ENCODE results near the gene DPP6.

The DPP6 gene

GRCh38 chr7:154871928-154872750, 819.9 kb downstream of the DPP6 start:
- peaks cover 17% of the 10 kb centered on the region for H3K4me1 ChIP-seq (ENCODE audit: control insufficient read depth, insufficient read depth, low read length)
- H3K36me3 ChIP-seq (ENCODE audit: control insufficient read depth, insufficient read depth, low read length) = no peaks in the 10 kb centered on the region
- H3K27ac ChIP-seq (ENCODE audit: insufficient read depth, low read depth, low read length, poor library complexity, severe bottlenecking) = no peak overlapping the region
- H3K9me3 ChIP-seq (ENCODE audit: control insufficient read depth, low read length) = no peaks in the 10 kb centered on the region
- H3K4me3 ChIP-seq (ENCODE audit: insufficient read depth, low read depth, low read length) = no peak overlapping the region
- 92 to 93% methylated on average over 20 of the region's 20 CpGs for WGBS, 2 experiments
- peaks cover 6% of the 10 kb centered on the region for H3K27me3 ChIP-seq (ENCODE audit: control insufficient read depth, insufficient read depth, low read length, poor library complexity, severe bottlenecking)

GRCh38 chr7:154872811-154873499, 820.8 kb downstream of the DPP6 start:
- Histone ChIP-seq H3K9me3 (ENCODE audit: control insufficient read depth, low read length) (no peaks in the 10 kb centered on the region), H3K27ac (ENCODE audit: insufficient read depth, low read depth, low read length, poor library complexity, severe bottlenecking) (no peak overlapping the region), H3K27me3 (ENCODE audit: control insufficient read depth, insufficient read depth, low read length, poor library complexity, severe bottlenecking) (peaks cover 6% of the 10 kb centered on the region), H3K36me3 (ENCODE audit: control insufficient read depth, insufficient read depth, low read length) (no peaks in the 10 kb centered on the region), H3K4me3 (ENCODE audit: insufficient read depth, low read depth, low read length) (no peak overlapping the region), H3K4me1 (ENCODE audit: control insufficient read depth, insufficient read depth, low read length) (peaks cover 17% of the 10 kb centered on the region)
- 94% methylated on average over 18 of the region's 18 CpGs for WGBS, 2 experiments

- no peaks in the 10 kb centered on the region for H3K36me3 ChIP-seq (ENCODE audit: control insufficient read depth, insufficient read depth, low read length)
- H3K27me3 ChIP-seq (ENCODE audit: control insufficient read depth, insufficient read depth, low read length, poor library complexity, severe bottlenecking) = peaks cover under 1% of the 10 kb centered on the region
- WGBS, 2 experiments = 90% methylated on average over 10 of the region's 10 CpGs
- H3K27ac ChIP-seq (ENCODE audit: insufficient read depth, low read depth, low read length, poor library complexity, severe bottlenecking) = no peak overlapping the region
- peaks cover 11% of the 10 kb centered on the region for H3K4me1 ChIP-seq (ENCODE audit: control insufficient read depth, insufficient read depth, low read length)
- H3K9me3 ChIP-seq (ENCODE audit: control insufficient read depth, low read length) = no peaks in the 10 kb centered on the region
- H3K4me3 ChIP-seq (ENCODE audit: insufficient read depth, low read depth, low read length) = no peak overlapping the region
These were observed 821.4 kb downstream of the DPP6 start for GRCh38 chr7:154873500-154874121.

GRCh38 chr7:154874409-154875113, 822.4 kb downstream of the DPP6 start:
- 70 to 73% methylated on average over 10 of the region's 10 CpGs for WGBS, 2 experiments
- H3K27ac ChIP-seq (ENCODE audit: insufficient read depth, low read depth, low read length, poor library complexity, severe bottlenecking) = no peak overlapping the region
- no peaks in the 10 kb centered on the region for H3K9me3 ChIP-seq (ENCODE audit: control insufficient read depth, low read length)
- H3K4me1 ChIP-seq (ENCODE audit: control insufficient read depth, insufficient read depth, low read length) = peaks cover 5% of the 10 kb centered on the region
- H3K36me3 ChIP-seq (ENCODE audit: control insufficient read depth, insufficient read depth, low read length) = no peaks in the 10 kb centered on the region
- H3K4me3 ChIP-seq (ENCODE audit: insufficient read depth, low read depth, low read length) = no peak overlapping the region
- no peaks in the 10 kb centered on the region for H3K27me3 ChIP-seq (ENCODE audit: control insufficient read depth, insufficient read depth, low read length, poor library complexity, severe bottlenecking)

- H3K27me3 ChIP-seq (ENCODE audit: control insufficient read depth, insufficient read depth, low read length, poor library complexity, severe bottlenecking) = no peaks in the 10 kb centered on the region
- no peaks in the 10 kb centered on the region for H3K9me3 ChIP-seq (ENCODE audit: control insufficient read depth, low read length)
- no peaks in the 10 kb centered on the region for H3K36me3 ChIP-seq (ENCODE audit: control insufficient read depth, insufficient read depth, low read length)
- WGBS, 2 experiments = 90 to 91% methylated on average over 13 of the region's 13 CpGs
- H3K4me3 ChIP-seq (ENCODE audit: insufficient read depth, low read depth, low read length) = no peak overlapping the region
- H3K27ac ChIP-seq (ENCODE audit: insufficient read depth, low read depth, low read length, poor library complexity, severe bottlenecking) = no peak overlapping the region
- H3K4me1 ChIP-seq (ENCODE audit: control insufficient read depth, insufficient read depth, low read length) = peaks cover 5% of the 10 kb centered on the region
These were observed 823.1 kb downstream of the DPP6 start for GRCh38 chr7:154875297-154875696.

GRCh38 chr7:154876516-154876915, 824.3 kb downstream of the DPP6 start:
- peaks cover 5% of the 10 kb centered on the region for H3K4me1 ChIP-seq (ENCODE audit: control insufficient read depth, insufficient read depth, low read length)
- no peak overlapping the region for H3K4me3 ChIP-seq (ENCODE audit: insufficient read depth, low read depth, low read length)
- no peaks in the 10 kb centered on the region for H3K36me3 ChIP-seq (ENCODE audit: control insufficient read depth, insufficient read depth, low read length)
- no peaks in the 10 kb centered on the region for H3K27me3 ChIP-seq (ENCODE audit: control insufficient read depth, insufficient read depth, low read length, poor library complexity, severe bottlenecking)
- H3K9me3 ChIP-seq (ENCODE audit: control insufficient read depth, low read length) = no peaks in the 10 kb centered on the region
- H3K27ac ChIP-seq (ENCODE audit: insufficient read depth, low read depth, low read length, poor library complexity, severe bottlenecking) = no peak overlapping the region
- WGBS, 2 experiments = 69 to 70% methylated on average over 5 of the region's 5 CpGs

- H3K27ac ChIP-seq (ENCODE audit: insufficient read depth, low read depth, low read length, poor library complexity, severe bottlenecking) = no peak overlapping the region
- H3K36me3 ChIP-seq (ENCODE audit: control insufficient read depth, insufficient read depth, low read length) = no peaks in the 10 kb centered on the region
- H3K4me3 ChIP-seq (ENCODE audit: insufficient read depth, low read depth, low read length) = no peak overlapping the region
- 81 to 89% methylated on average over 9 of the region's 9 CpGs for WGBS, 2 experiments
- peaks cover 5% of the 10 kb centered on the region for H3K4me1 ChIP-seq (ENCODE audit: control insufficient read depth, insufficient read depth, low read length)
- H3K9me3 ChIP-seq (ENCODE audit: control insufficient read depth, low read length) = no peaks in the 10 kb centered on the region
- H3K27me3 ChIP-seq (ENCODE audit: control insufficient read depth, insufficient read depth, low read length, poor library complexity, severe bottlenecking) = no peaks in the 10 kb centered on the region
These were observed 824.8 kb downstream of the DPP6 start for GRCh38 chr7:154877031-154877430.

- Histone ChIP-seq H3K4me3 (ENCODE audit: insufficient read depth, low read depth, low read length) (no peak overlapping the region), H3K27ac (ENCODE audit: insufficient read depth, low read depth, low read length, poor library complexity, severe bottlenecking) (no peak overlapping the region), H3K27me3 (ENCODE audit: control insufficient read depth, insufficient read depth, low read length, poor library complexity, severe bottlenecking) (no peaks in the 10 kb centered on the region), H3K9me3 (ENCODE audit: control insufficient read depth, low read length) (no peaks in the 10 kb centered on the region), H3K4me1 (ENCODE audit: control insufficient read depth, insufficient read depth, low read length) (peaks cover 5% of the 10 kb centered on the region), H3K36me3 (ENCODE audit: control insufficient read depth, insufficient read depth, low read length) (no peaks in the 10 kb centered on the region)
- 91 to 97% methylated on average over 11 of the region's 11 CpGs for WGBS, 2 experiments
These were observed 827.4 kb downstream of the DPP6 start for GRCh38 chr7:154879629-154880028.

- Histone ChIP-seq H3K27me3 (ENCODE audit: control insufficient read depth, insufficient read depth, low read length, poor library complexity, severe bottlenecking) (no peaks in the 10 kb centered on the region), H3K4me1 (ENCODE audit: control insufficient read depth, insufficient read depth, low read length) (peaks cover 5% of the 10 kb centered on the region), H3K9me3 (ENCODE audit: control insufficient read depth, low read length) (no peaks in the 10 kb centered on the region), H3K27ac (ENCODE audit: insufficient read depth, low read depth, low read length, poor library complexity, severe bottlenecking) (no peak overlapping the region), H3K36me3 (ENCODE audit: control insufficient read depth, insufficient read depth, low read length) (no peaks in the 10 kb centered on the region), H3K4me3 (ENCODE audit: insufficient read depth, low read depth, low read length) (no peak overlapping the region)
- 91 to 96% methylated on average over 9 of the region's 9 CpGs for whole genome bisulfite sequencing, 2 experiments
These were observed 828.3 kb downstream of the DPP6 start for GRCh38 chr7:154880513-154880912.

- H3K9me3 ChIP-seq (ENCODE audit: control insufficient read depth, low read length) = no peaks in the 10 kb centered on the region
- H3K4me1 ChIP-seq (ENCODE audit: control insufficient read depth, insufficient read depth, low read length) = peaks cover 5% of the 10 kb centered on the region
- H3K4me3 ChIP-seq (ENCODE audit: insufficient read depth, low read depth, low read length) = no peak overlapping the region
- H3K27ac ChIP-seq (ENCODE audit: insufficient read depth, low read depth, low read length, poor library complexity, severe bottlenecking) = no peak overlapping the region
- H3K27me3 ChIP-seq (ENCODE audit: control insufficient read depth, insufficient read depth, low read length, poor library complexity, severe bottlenecking) = no peaks in the 10 kb centered on the region
- H3K36me3 ChIP-seq (ENCODE audit: control insufficient read depth, insufficient read depth, low read length) = no peaks in the 10 kb centered on the region
- 87 to 88% methylated on average over 8 to 9 of the region's 9 CpGs for WGBS, 2 experiments
These were observed 828.8 kb downstream of the DPP6 start for GRCh38 chr7:154881026-154881425.

Data from ectodermal cell (in vitro differentiated cells).